ENCODE measurements around the gene STK10. TPM values are rescaled to one million over a fixed set of nuclear protein-coding genes. Genes with fewer than 3 reads are reported as not detected.

The STK10 gene
- total and polyA plus RNA-seq, 9 of the 15 experiments (the other 6 are each of a cell fraction or from before 2014, with no cell fraction given): 0.30 to 6.7 (median 2.4) TPM

GRCh38 chr5:172002840-172003512, 185.0 kb downstream of the STK10 start (continued):
- TF ChIP-seq HNRNPK (IDR thresholded peaks at IDR 0.05; ENCODE audit: low read depth, low read length, poor library complexity, severe bottlenecking) (no peak), ATF1 (CRISPR knock-in tag; IDR thresholded peaks at IDR 0.05) (no peak), ATF1 (tag; IDR thresholded peaks at IDR 0.05) (no peak), DMBX1 (CRISPR knock-in tag; IDR thresholded peaks at IDR 0.05; ENCODE audit: borderline replicate concordance) (no peak), ZFX (CRISPR knock-in tag; IDR thresholded peaks at IDR 0.05) (no peak), U2AF2 (optimal IDR thresholded peaks at IDR 0.05; ENCODE audit: low read depth, low read length) (no peak), SPI1 (IDR thresholded peaks at IDR 0.05; ENCODE audit: borderline replicate concordance, low read depth, low read length) (peak; percentile 81), NFIX (CRISPR knock-in tag; IDR thresholded peaks at IDR 0.05; ENCODE audit: low read depth) (no peak), GMEB1 (CRISPR knock-in tag; IDR thresholded peaks at IDR 0.05) (no peak), ATF3 (IDR thresholded peaks at IDR 0.05) (peak; percentile 57), ATF3 (CRISPR knock-in tag; conservative IDR thresholded peaks at IDR 0.05) (no peak)
